HepG2 (cell line): Measurements from ENCODE around the gene PLSCR5. TPM values are rescaled to one million over a fixed set of nuclear protein-coding genes. Genes with fewer than 3 reads are reported as not detected.

Source experiments
- FOXC1 ChIP-seq: sonication (generic); formaldehyde crosslinking; IDR thresholded peaks from 2 replicates; pipeline ENCODE4 v1.8.0; 2022; ENCODE audit warnings: mild to moderate bottlenecking, missing genetic modification reagents, borderline replicate concordance
- FOXK1 ChIP-seq: sonication (generic); formaldehyde crosslinking; IDR thresholded peaks from 2 replicates; pipeline ENCODE4 v1.4.0; 2020; ENCODE audit warnings: low read depth, missing genetic modification reagents, borderline replicate concordance
- HOXA5 ChIP-seq: sonication (generic); formaldehyde crosslinking; IDR thresholded peaks from 2 replicates; pipeline ENCODE4 v1.4.0; 2020; ENCODE audit warnings: missing genetic modification reagents
- NONO ChIP-seq, 2 experiments: fragments of 450-650 bp in 1 of 2; sonication (generic) in 1 of 2; formaldehyde crosslinking in 1 of 2; IDR thresholded peaks in 1 of 2; conservative IDR thresholded peaks in 1 of 2; 2 replicates each; pipeline versions ENCODE4 v1.6.1 to v1.8.0; 2017 to 2022; ENCODE audit warnings: mild to moderate bottlenecking in 1 of 2, missing genetic modification reagents in 1 of 2, moderate library complexity in 1 of 2
- RNF2 ChIP-seq: fragments of 450-650 bp; conservative IDR thresholded peaks from 2 replicates; pipeline ENCODE4 v1.6.1; 2016; ENCODE audit warnings: low read depth
- ZNF256 ChIP-seq: sonication (generic); formaldehyde crosslinking; conservative IDR thresholded peaks from 2 replicates; pipeline ENCODE4 v1.4.0; 2020; ENCODE audit warnings: missing genetic modification reagents
- ZNF430 ChIP-seq: sonication (generic); formaldehyde crosslinking; IDR thresholded peaks from 2 replicates; pipeline ENCODE4 v1.9.0; 2021; ENCODE audit warnings: mild to moderate bottlenecking, missing genetic modification reagents
- ZNF670 ChIP-seq: sonication (generic); formaldehyde crosslinking; IDR thresholded peaks from 2 replicates; pipeline ENCODE4 v1.8.0; 2022; ENCODE audit warnings: mild to moderate bottlenecking, missing genetic modification reagents, borderline replicate concordance
- ZNF878 ChIP-seq: sonication (generic); formaldehyde crosslinking; IDR thresholded peaks from 2 replicates; pipeline ENCODE4 v1.8.1; 2023; ENCODE audit warnings: mild to moderate bottlenecking, missing genetic modification reagents, moderate library complexity
- polyA plus RNA-seq, 8 experiments: library from polyadenylated mRNA; depleted of rRNA in 3 of 8; stranded (reverse) in 7 of 8; unstranded in 1 of 8; fragments of >200 nt; fragmentation: Illumina TruSeq in 4 of 8; extraction: Trizol in 4 of 8; gene quantifications; 2 replicates each; pipeline versions ENCODE4 v1.2.1 to v1.2.3, GENCODE V29; 2011 to 2016; ENCODE audit warnings: low read depth in 4 of 8, missing spikeins in 1 of 8, mixed read lengths in 1 of 8; ENCODE audit not compliant: insufficient read depth in 1 of 8
- total RNA-seq, 5 experiments: library from RNA; depleted of rRNA; stranded (reverse); fragments of >200 nt; fragmentation: Illumina TruSeq; extraction: Trizol; gene quantifications; 2 replicates each; pipeline ENCODE4 v1.2.3, GENCODE V29; 2016; ENCODE audit warnings: low read depth in 1 of 5
- TF ChIP-seq, protein P1 (sequence below): sonication (generic); formaldehyde crosslinking; IDR thresholded peaks from 2 replicates; pipeline ENCODE4 v1.8.1; 2022; ENCODE audit warnings: low read depth, mild to moderate bottlenecking, missing genetic modification reagents
- TF ChIP-seq, protein P2 (sequence below): IDR thresholded peaks from 2 replicates; pipeline ENCODE4 v1.6.1; 2012; ENCODE audit warnings: low read length, improper control_type of control experiment
- TF ChIP-seq, protein P3 (sequence below): IDR thresholded peaks from 2 replicates; pipeline ENCODE4 v1.6.1; 2016; ENCODE audit warnings: control low read depth
- TF ChIP-seq, protein P4 (sequence below): IDR thresholded peaks from 2 replicates; pipeline ENCODE4 v1.6.1; 2016; ENCODE audit warnings: low read depth, borderline replicate concordance
- TF ChIP-seq, protein P5 (sequence below): sonication (generic); formaldehyde crosslinking; conservative IDR thresholded peaks from 2 replicates; pipeline ENCODE4 v1.8.1; 2023; ENCODE audit warnings: missing genetic modification reagents
- TF ChIP-seq, protein P6 (sequence below): sonication (generic); formaldehyde crosslinking; IDR thresholded peaks from 2 replicates; pipeline ENCODE4 v1.4.0; 2020; ENCODE audit warnings: missing genetic modification reagents

The PLSCR5 gene
- total and polyA plus RNA-seq, 2 of the 13 experiments (the other 11 are each of a cell fraction or from before 2014, with no cell fraction given): 0.50 TPM; not detected in 1

DNA sequence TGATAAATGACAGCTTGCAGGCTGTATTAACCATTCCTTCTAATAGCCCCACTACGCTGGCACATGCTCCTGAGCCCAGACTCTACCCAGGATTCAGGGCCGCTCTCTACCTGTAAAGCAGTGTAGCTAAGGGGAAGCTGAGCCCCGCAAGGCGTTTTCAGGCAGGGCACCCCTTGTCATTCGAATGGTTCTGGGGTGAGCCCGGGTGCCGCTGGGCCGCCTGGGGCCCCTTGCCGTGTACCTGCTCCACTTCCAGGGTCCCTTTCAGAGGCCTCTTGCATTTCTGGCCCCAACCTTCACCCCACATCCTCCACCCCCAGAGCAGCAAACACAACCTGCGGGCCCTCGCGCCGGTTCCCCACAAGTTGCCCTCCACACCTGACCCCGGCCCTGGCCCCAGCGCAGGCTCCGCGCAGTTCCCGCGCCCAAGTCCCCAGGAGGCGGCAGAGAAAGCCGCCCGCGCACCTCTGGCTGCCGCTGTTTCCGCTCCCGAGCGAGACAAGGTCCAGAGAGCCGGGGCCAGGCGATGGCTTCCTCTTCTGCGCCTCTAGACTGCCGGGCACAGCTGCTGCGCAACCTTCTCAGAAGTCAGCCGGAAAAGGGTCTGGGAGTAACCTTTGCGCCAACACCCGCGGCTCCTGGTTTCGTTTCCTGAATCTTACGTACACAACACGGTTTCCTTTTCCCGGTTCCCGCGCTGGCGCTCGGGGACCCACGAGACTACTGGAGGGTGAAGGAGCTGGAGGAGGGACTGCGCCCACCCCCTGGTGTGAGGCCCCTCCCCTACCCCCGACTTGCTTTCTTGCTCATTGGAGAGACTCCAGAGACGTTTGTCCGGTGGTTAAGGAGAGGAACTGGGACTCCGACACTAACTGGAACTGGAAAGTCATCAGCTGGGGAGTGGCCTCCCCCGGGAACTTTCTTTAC is 60.9 kb downstream of the PLSCR5 start, which contains the start of gene PLSCR1 (continued):
- TF ChIP-seq HOXA5 (CRISPR knock-in tag): peak; percentile 66; the same call in 1 of the 2 replicates
- TF ChIP-seq, protein P1, sequence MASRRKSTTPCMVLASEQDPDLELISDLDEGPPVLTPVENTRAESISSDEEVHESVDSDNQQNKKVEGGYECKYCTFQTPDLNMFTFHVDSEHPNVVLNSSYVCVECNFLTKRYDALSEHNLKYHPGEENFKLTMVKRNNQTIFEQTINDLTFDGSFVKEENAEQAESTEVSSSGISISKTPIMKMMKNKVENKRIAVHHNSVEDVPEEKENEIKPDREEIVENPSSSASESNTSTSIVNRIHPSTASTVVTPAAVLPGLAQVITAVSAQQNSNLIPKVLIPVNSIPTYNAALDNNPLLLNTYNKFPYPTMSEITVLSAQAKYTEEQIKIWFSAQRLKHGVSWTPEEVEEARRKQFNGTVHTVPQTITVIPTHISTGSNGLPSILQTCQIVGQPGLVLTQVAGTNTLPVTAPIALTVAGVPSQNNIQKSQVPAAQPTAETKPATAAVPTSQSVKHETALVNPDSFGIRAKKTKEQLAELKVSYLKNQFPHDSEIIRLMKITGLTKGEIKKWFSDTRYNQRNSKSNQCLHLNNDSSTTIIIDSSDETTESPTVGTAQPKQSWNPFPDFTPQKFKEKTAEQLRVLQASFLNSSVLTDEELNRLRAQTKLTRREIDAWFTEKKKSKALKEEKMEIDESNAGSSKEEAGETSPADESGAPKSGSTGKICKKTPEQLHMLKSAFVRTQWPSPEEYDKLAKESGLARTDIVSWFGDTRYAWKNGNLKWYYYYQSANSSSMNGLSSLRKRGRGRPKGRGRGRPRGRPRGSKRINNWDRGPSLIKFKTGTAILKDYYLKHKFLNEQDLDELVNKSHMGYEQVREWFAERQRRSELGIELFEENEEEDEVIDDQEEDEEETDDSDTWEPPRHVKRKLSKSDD (CRISPR knock-in tag): no peak; the same call in 1 of the 2 replicates
- TF ChIP-seq ZNF878: no peak
- TF ChIP-seq, protein P2, sequence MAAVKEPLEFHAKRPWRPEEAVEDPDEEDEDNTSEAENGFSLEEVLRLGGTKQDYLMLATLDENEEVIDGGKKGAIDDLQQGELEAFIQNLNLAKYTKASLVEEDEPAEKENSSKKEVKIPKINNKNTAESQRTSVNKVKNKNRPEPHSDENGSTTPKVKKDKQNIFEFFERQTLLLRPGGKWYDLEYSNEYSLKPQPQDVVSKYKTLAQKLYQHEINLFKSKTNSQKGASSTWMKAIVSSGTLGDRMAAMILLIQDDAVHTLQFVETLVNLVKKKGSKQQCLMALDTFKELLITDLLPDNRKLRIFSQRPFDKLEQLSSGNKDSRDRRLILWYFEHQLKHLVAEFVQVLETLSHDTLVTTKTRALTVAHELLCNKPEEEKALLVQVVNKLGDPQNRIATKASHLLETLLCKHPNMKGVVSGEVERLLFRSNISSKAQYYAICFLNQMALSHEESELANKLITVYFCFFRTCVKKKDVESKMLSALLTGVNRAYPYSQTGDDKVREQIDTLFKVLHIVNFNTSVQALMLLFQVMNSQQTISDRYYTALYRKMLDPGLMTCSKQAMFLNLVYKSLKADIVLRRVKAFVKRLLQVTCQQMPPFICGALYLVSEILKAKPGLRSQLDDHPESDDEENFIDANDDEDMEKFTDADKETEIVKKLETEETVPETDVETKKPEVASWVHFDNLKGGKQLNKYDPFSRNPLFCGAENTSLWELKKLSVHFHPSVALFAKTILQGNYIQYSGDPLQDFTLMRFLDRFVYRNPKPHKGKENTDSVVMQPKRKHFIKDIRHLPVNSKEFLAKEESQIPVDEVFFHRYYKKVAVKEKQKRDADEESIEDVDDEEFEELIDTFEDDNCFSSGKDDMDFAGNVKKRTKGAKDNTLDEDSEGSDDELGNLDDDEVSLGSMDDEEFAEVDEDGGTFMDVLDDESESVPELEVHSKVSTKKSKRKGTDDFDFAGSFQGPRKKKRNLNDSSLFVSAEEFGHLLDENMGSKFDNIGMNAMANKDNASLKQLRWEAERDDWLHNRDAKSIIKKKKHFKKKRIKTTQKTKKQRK: no peak
- no peak; the same call in 1 of the 2 replicates for TF ChIP-seq ZNF430
- TF ChIP-seq ZNF670: no peak
- TF ChIP-seq, protein P3, sequence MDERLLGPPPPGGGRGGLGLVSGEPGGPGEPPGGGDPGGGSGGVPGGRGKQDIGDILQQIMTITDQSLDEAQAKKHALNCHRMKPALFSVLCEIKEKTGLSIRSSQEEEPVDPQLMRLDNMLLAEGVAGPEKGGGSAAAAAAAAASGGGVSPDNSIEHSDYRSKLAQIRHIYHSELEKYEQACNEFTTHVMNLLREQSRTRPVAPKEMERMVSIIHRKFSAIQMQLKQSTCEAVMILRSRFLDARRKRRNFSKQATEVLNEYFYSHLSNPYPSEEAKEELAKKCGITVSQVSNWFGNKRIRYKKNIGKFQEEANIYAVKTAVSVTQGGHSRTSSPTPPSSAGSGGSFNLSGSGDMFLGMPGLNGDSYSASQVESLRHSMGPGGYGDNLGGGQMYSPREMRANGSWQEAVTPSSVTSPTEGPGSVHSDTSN (CRISPR knock-in tag): no peak
- peak; percentile 44; the same call in 1 of the 2 replicates for TF ChIP-seq FOXK1
- TF ChIP-seq ZNF256 (CRISPR knock-in tag): no peak
- TF ChIP-seq, protein P4, sequence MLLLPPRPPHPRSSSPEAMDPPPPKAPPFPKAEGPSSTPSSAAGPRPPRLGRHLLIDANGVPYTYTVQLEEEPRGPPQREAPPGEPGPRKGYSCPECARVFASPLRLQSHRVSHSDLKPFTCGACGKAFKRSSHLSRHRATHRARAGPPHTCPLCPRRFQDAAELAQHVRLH (CRISPR knock-in tag): 0 out of 2 replicates have a peak, but pooled peaks have one; percentile 26
- no peak for TF ChIP-seq FOXC1 (CRISPR knock-in tag)
- TF ChIP-seq, protein P5, sequence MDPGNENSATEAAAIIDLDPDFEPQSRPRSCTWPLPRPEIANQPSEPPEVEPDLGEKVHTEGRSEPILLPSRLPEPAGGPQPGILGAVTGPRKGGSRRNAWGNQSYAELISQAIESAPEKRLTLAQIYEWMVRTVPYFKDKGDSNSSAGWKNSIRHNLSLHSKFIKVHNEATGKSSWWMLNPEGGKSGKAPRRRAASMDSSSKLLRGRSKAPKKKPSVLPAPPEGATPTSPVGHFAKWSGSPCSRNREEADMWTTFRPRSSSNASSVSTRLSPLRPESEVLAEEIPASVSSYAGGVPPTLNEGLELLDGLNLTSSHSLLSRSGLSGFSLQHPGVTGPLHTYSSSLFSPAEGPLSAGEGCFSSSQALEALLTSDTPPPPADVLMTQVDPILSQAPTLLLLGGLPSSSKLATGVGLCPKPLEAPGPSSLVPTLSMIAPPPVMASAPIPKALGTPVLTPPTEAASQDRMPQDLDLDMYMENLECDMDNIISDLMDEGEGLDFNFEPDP: no peak
- no peak for TF ChIP-seq NONO (IDR thresholded peaks at IDR 0.05)
- TF ChIP-seq NONO (CRISPR knock-in tag; conservative IDR thresholded peaks at IDR 0.05): no peak
- TF ChIP-seq RNF2: no peak
- TF ChIP-seq, protein P6, sequence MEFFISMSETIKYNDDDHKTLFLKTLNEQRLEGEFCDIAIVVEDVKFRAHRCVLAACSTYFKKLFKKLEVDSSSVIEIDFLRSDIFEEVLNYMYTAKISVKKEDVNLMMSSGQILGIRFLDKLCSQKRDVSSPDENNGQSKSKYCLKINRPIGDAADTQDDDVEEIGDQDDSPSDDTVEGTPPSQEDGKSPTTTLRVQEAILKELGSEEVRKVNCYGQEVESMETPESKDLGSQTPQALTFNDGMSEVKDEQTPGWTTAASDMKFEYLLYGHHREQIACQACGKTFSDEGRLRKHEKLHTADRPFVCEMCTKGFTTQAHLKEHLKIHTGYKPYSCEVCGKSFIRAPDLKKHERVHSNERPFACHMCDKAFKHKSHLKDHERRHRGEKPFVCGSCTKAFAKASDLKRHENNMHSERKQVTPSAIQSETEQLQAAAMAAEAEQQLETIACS (CRISPR knock-in tag): no peak
